HepG2 (cell line): Measurements from ENCODE around the gene NCOA7. TPM values are rescaled to one million over a fixed set of nuclear protein-coding genes. Genes with fewer than 3 reads are reported as not detected.

Experiments used
- BCL6 ChIP-seq: IDR thresholded peaks from 2 replicates; pipeline ENCODE4 v1.6.1; 2016; ENCODE audit warnings: missing genetic modification reagents, missing compliant biosample characterization
- GZF1 ChIP-seq: sonication (generic); formaldehyde crosslinking; IDR thresholded peaks from 2 replicates; pipeline ENCODE4 v1.5.1; 2020; ENCODE audit warnings: mild to moderate bottlenecking, missing genetic modification reagents
- ZBTB40 ChIP-seq, 2 experiments: fragments of 450-650 bp in 1 of 2; sonication (generic) in 1 of 2; formaldehyde crosslinking in 1 of 2; IDR thresholded peaks; 2 replicates each; pipeline versions ENCODE4 v1.6.1 to v1.8.0; 2016 to 2022; ENCODE audit warnings: antibody characterized with exemption in 1 of 2, mild to moderate bottlenecking in 1 of 2, missing genetic modification reagents in 1 of 2
- ZFY ChIP-seq: sonication (generic); formaldehyde crosslinking; IDR thresholded peaks from 2 replicates; pipeline ENCODE4 v1.4.0; 2020; ENCODE audit warnings: missing genetic modification reagents
- ZNF224 ChIP-seq: sonication (generic); formaldehyde crosslinking; IDR thresholded peaks from 2 replicates; pipeline ENCODE4 v1.5.0; 2020; ENCODE audit warnings: mild to moderate bottlenecking, missing genetic modification reagents
- ZNF678 ChIP-seq: sonication (generic); formaldehyde crosslinking; IDR thresholded peaks from 2 replicates; pipeline ENCODE4 v1.4.0; 2020; ENCODE audit warnings: mild to moderate bottlenecking, missing genetic modification reagents
- polyA plus RNA-seq, 8 experiments: library from polyadenylated mRNA; depleted of rRNA in 3 of 8; stranded (reverse) in 7 of 8; unstranded in 1 of 8; fragments of >200 nt; fragmentation: Illumina TruSeq in 4 of 8; extraction: Trizol in 4 of 8; gene quantifications; 2 replicates each; pipeline versions ENCODE4 v1.2.1 to v1.2.3, GENCODE V29; 2011 to 2016; ENCODE audit warnings: low read depth in 4 of 8, missing spikeins in 1 of 8, mixed read lengths in 1 of 8; ENCODE audit not compliant: insufficient read depth in 1 of 8
- total RNA-seq, 5 experiments: library from RNA; depleted of rRNA; stranded (reverse); fragments of >200 nt; fragmentation: Illumina TruSeq; extraction: Trizol; gene quantifications; 2 replicates each; pipeline ENCODE4 v1.2.3, GENCODE V29; 2016; ENCODE audit warnings: low read depth in 1 of 5

The NCOA7 gene
- total and polyA plus RNA-seq, 2 of the 13 experiments (the other 11 are each of a cell fraction or from before 2014, with no cell fraction given) = 13.6 to 20.8 TPM

- TF ChIP-seq ZBTB40 (IDR thresholded peaks at IDR 0.05) (no peak), ZBTB40 (CRISPR knock-in tag; IDR thresholded peaks at IDR 0.05) (no peak), ZFY (CRISPR knock-in tag) (no peak), BCL6 (no peak), ZNF224 (no peak), ZNF678 (CRISPR knock-in tag) (no peak; the same call in 1 of the 2 replicates), GZF1 (CRISPR knock-in tag) (no peak)
- TF ChIP-seq, all 625 proteins: peak for 10
Observed at GRCh38 chr6:125957391-125957693, 166.6 kb downstream of the NCOA7 start (continued).
